HG02642 (cell line): ENCODE results near the gene RNLS.

ENCODE experiments used
- ATAC-seq: cut with Tn5 transposase; IDR thresholded peaks from one replicate; pipeline ENCODE4 v1.9.1; 2021; ENCODE audit warnings: mild to moderate bottlenecking; ENCODE audit not compliant: unreplicated experiment, poor library complexity

The RNLS gene

DNA sequence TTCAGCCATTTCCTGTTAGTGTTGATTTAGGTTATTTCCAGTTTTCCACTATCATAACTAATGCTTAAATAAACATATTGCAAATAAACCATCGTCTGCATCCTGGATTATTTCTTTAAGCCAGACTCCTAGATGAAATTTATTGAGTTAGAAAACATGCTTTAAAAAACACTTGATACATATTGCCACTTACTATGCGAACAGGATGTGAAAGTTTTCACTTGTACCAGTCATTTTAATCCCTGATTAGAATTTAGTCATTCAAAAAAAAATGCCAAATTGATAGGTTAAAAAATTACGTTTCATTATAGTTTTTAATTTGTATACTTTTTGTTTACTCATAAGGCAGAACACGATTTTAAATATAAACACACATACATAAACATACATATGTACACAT is 309.6 kb downstream of the RNLS start:
- no peak for ATAC-seq

DNA sequence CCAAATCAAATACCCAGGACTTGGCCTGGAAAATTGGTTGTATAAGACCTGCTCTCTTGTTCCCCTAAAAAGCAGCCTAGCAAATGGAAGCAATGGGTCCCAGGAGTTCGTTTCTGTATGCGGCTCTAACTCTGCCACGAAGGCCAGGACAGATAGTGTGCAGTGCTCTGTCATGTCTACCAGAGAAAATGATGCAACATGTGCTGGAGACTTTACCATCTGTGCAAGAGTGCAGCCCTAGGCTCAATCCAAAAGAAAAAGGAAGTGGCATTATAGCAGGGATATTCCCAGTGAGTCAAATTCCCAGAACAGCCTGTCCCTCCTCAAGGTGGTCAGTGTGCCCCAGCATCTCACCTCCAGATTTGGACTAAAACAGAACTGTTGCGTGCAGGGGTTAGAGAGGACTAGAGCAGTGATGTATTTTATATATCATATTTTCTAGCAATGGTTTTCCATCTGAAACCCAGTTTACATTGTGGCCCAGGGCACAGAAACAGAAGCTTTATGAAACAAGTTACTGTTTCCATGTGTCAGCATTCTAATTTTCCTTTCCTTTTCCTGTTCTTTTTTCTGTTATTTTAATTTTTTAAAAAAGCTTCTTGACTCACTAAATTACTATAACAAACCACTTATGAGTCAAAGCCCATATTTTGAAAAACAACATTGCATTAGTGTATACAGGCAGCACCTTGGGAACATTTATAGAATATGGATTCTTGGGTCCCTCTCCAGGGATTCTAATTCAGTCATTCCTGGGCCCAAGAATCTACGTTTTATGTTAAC is 311.2 kb downstream of the RNLS start:
- peak; percentile 27 for ATAC-seq

DNA sequence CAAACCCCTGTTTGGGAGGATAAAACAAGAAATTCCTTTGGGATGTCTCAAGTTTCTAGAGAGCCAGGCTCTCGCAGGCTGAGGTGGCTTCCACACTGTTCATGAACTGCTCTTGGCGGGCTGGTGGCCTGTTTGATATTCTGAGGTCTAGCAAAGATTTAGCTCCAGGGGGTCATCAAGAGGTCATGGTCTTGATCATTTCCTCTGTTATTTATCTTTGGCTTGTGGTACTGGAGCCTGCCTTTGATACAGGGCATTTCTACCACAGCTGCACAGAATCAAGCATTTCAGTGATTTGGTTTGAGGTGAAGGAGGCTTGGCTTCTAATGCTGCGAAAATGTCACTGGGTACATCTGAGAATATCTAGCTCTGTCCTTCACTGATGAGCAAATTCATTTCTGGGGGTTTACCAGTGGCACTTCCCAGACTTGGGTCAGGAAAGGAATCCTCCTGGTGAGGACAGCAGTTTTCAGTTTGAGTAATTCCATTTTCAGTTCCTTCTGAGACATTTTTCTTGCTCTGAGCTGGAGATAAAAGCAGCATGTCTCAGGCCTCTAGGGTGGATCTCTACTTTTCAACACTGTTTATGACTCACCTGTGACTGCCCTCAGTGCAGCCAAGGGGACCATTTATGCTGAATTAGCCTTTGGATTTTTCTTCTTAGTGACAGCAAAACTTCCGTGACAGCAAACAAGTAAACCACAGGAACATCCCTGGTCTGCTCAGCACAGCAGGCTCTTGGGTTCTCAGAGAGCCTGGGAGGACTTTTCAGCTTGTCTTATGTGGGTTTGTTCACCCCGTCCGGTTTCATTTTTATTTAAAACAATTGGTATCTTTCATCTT is 312.0 kb downstream of the RNLS start:
- ATAC-seq = peak; percentile 87

DNA sequence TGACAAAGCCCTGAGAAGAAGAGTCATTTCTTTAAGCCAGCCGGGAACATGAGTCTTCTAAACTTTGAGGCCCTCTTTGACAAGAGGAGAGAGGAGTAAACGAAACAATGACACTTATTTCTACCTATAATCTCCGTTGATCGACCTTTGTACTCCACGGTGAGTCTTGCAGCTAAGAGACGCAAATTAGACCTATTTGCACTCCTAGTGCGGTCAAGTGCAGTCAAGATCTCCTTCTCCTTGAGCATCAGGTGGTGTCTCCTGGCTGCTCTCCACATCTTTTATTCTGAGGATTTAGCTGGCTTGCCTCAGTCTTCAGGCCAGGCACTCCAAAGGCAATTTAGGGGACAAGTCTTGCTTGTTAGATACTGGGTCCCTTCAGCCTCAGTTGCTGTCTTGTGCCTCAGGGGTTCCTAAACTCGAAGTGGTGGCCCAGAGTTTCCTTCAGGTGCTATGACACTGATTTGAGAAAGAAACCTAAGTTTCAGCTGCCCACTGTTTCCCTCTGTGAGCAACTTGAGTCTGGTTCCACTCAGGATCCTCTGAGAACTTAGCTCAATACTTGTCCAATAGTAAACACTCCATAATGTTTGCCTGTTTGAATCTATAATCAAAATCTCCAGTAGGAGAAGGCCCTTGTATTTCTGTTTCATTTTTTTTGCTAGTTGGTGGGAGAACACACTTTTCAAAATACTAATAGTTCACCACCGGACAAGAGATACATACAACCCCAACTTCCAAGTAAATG is 312.9 kb downstream of the RNLS start:
- ATAC-seq = no peak

DNA sequence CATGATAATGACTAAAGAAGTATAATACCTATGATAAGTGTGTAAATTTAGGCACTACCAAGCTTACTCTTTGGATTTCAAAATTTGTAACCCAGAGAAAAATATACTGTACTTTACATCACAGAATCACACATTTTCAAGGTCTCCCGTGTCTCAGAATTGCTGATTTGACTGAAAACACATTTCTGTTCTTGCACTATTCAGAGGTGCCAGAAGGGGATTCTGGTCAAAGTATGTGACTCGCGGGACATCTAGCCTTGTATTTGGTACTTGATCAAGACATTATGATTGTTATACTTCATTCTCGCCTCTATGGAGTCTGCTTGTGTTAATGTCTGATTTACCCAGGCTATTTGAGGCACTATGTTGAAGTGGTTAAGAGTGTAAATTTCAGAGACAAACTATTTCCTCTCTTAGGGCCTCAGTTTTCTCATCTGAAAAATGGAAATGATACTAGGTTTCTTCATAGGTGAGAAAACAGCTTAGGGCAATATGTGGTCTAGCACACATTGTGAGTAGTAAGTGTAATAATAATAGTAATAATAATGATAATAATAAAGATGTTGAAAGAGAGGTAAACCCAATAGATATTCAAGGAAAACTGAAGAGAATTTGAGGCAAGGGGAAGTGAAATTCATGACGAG is 320.4 kb downstream of the RNLS start:
- no peak for ATAC-seq

DNA sequence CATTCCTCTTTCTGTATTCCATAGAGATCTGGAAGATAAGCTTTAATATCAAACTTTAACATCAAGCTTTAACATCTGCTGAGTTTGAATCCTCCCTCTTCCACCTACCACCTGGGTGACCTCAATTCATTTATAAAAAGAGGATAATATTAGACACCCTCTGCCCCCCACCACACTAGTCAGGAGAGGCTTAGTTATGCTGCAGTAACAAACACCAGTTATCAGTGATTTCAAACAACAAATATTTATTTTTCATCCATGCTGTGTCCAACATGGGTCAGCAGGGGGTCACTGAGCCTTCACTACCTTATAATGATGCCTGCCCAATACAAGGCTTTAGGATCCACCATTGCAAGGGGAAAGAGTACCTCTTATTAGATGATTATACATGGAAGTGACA is 322.0 kb downstream of the RNLS start:
- no peak for ATAC-seq

DNA sequence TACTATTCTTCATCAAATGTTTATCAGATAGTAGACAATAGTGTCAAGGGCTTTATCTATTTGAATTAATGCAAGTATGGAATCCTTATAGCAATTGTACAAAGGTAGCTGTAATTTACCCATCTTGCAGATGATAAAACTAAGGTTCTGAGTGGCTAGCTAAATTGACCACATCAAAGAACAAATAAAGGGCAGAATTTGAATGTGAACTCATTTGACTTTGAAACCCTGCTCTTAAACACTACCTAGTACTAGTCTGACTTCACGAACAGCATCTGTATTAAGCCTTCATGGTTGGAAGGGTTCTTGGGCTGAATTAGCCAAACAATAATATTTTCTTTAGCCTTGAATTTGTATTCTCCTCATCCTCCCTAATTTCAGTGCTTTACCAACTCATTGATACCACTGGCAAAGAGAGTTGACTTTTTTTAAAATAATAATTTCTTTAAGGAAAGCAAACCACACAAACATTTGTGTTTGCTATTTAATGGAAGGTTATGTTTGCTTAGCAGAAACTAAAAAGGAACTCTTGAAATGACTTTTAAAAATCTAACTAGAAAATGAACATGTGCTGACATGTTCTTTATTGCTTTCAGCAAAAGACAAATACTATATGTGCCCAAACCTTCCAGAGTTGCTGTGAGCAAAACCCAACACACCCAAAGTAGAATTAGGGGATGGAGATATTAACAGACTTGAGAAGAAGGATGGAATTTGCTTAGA is 322.6 kb downstream of the RNLS start:
- no peak for ATAC-seq

DNA sequence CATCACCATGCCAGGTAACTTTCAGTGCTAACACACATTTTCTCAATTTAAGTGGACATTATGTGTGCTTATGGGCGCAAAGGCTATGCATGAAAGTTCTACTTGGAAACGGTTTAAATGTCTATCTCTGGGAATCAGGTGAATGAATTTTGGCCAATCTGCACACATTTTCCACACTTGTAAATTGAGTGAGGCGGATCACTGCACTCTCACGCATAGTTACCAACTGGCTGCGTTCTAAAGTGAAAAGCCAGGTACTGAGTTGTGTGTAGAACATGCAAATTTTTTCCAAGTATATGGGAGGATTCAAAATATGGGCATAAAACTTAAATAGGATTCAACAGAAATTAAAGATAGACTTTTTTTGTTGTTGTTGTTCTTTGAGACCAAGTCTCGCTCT is 323.7 kb downstream of the RNLS start:
- ATAC-seq = no peak

DNA sequence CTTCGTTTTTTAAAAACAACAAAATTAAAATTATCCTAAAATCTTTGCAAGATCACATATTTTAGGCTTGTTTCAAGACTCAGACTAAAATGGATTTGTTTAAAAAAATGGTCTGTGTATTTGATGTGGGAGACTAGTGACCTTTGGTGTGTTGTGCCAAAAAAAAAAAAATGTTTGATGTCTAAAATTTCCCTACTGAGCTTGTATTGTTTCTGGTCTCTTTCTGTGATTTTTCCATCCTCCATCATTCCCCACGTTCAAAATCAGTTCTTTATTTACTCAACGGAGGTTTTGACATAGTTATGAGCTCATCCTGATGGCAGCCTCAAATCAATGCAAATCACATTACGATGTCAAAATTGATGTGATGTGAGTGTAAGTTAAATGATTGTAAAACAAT is 326.2 kb downstream of the RNLS start:
- no peak for ATAC-seq

DNA sequence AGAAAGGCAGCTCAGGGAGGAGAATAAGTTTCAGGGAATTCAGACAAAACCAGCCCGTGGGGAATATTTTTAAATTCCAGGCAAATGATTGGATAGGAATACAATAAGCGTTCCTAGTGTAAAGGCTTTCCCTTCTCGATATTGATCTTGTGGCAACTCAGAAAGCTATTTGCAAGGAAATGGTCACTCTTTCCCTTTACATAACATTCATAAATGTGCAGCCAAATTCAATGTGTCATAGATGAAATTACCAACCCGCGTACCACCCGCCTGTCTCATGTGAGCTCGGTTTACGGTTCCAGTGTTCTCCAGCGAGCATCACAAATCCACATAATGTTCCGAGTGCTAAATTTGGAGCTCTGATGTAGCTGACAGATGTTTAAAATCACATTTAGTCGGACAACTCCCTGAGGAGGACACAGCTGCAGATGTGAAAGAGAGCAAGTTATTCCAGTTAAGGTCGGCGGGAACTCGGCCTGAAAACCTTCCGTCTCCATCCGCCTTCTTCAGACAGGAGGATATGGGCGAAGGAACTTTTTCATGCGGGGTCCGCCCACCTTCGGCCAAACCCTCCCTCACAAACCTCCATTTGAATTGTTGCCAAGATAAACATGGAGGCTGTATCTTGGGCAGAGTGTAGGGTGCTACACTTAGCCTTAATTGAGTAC is 327.0 kb downstream of the RNLS start:
- ATAC-seq = no peak

DNA sequence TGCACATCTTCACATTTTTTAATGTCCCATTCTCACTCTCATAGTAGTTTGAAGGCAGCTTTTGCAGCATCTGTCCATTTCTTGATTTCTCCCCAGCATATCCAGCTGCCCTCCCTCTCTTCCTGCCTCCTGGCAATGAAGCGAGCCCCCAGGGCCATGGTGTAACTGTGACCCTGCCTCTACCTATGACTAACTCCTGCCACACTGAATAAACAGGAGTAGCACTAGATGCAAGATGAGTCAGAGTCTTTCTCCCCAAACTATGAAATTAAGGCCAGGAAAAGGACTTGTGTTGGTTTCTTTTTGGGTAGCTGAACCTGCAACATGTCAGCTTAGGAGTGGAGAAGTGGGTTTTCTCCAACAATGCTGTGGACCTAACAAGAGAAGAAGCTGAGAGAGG is 329.0 kb downstream of the RNLS start:
- no peak for ATAC-seq

DNA sequence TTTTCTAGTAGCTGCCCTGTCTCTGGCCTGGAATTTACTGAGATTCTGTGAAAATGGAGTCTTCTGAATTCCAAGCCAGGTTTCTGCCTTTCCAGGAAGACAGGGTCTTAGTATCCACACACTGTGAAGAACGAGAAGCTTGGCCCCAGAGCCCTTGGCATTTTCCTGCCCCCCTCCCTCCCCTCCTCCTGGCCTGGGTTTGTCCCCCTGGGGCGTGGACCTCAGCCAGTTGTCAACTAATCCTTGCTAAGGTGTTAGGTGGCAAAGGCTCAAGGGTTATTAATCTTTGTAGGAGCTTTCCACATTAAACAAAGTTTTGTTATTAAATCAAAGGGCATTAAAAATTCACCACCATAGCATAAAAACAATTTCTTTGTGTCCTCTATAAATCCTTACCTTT is 329.5 kb downstream of the RNLS start:
- no peak for ATAC-seq

DNA sequence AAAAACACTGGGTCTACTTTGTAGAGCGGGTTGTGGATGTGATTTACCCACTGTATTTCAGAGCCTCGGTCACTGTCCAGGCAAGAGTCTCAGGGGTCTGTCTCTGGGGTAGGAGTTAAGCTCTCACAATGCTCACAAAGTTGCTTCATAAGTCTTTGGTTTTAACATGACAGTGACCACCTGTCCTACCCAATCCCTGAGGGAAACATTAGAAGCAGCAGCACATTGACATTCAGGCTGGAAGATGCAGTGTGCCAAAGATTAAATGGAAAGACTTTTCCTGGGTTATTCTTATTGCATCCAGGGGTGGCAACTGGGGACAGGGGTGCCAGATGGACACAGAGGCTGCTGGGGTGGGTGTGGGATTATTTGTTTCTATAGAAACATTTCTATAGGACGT is 330.0 kb downstream of the RNLS start:
- ATAC-seq = no peak

DNA sequence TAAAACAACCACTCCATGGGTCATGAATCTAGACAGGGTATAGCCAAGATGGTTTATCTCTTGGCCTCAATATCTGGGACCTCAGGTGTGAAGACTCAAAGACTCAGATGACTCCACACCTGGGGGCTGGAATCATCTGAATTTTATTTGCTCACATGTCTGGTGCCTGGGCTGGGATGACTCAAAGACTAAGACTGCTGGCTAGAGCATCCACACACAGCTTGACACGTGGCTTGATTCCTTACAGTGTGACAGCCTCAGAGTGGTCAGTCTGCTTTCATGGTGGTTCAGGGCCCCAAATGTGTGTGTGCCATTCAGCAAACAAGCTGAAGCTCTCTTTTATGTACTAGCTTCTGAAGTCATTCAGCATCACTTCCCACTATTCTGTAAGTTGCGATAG is 333.7 kb downstream of the RNLS start:
- ATAC-seq = no peak

DNA sequence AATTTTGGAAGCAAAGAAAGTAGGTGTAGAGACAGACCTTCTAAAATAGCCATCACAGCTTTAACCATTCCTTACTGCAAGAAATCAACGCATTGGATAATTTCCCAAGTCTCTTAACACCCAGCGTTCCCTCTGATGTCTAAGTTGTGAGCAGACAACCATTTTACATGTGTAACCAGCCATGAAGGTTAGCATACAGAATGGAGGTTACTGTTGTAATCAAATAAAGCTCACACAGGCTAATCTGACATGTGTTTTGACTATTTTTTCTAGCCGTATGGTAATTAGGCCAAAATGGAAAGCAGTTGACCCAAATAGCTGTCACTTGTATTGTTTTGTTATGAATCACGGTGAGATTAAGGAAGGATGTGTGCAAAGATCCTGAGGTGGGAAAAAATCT is 336.4 kb downstream of the RNLS start:
- ATAC-seq = no peak

DNA sequence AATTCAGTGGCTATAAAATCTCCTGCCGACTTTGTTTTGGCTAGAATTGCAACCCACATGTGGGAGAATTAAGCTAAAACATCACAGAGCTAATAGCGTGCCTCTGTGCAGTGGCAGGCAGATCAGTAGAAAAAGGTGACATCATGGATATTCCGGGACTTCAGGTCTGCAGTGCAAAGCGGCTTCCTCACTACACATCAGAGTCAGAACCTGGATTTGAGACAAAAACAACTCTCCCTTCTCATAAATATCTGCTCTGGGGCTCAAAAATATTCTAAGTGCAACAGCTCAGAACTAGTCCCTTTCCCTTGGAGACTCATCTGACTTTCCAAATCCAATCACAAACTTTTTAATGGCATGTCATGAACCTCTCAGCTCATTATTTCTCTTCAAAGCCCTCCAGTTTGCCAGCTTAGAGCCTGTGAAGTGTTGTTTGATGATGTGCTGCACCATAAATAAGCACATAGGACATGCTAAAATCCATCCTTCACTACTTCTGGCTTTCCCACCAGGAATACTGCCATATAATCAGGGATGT is 337.1 kb downstream of the RNLS start:
- ATAC-seq = no peak

DNA sequence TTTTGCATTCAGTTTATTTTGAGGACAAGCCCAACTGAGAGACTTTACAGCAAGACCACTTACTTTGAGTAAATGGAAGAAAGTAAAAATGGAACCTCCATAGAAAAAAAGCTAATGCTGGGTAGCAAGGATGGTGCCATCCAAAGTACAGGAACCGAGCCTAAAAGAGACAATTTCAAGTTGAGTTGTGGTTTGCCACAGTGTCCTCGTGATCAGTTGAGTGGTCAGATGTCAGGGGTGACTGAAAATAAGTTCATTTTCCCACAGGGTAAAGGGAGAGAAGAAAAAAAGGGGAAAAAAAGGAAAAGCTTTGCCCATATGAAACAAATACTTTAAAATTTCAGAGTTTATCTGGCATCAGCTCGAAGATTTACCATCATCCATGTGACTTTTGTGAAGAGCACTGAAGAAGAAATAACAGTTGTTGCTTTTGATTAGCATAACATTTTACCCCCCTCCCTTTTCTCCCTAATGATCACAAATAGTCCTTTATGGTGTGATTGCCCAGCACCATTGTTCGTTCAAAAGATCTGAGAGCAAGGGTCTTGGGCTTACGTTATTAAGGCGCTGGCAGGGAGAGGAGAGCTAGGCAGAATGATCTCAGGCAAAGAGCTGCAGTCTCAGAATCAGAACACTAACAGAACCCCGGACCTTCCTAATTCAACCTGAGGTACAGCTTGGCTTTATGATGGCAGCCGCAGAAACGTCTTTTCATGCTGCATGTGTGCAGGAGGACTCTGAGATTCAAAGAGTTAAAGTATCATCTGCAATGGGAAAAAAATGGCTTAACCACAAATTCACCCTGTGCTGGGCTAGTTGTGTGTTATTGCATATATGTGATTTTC is 338.1 kb downstream of the RNLS start:
- no peak for ATAC-seq
